ENCODE results near the gene DNM3.

DNM3 gene

DNA sequence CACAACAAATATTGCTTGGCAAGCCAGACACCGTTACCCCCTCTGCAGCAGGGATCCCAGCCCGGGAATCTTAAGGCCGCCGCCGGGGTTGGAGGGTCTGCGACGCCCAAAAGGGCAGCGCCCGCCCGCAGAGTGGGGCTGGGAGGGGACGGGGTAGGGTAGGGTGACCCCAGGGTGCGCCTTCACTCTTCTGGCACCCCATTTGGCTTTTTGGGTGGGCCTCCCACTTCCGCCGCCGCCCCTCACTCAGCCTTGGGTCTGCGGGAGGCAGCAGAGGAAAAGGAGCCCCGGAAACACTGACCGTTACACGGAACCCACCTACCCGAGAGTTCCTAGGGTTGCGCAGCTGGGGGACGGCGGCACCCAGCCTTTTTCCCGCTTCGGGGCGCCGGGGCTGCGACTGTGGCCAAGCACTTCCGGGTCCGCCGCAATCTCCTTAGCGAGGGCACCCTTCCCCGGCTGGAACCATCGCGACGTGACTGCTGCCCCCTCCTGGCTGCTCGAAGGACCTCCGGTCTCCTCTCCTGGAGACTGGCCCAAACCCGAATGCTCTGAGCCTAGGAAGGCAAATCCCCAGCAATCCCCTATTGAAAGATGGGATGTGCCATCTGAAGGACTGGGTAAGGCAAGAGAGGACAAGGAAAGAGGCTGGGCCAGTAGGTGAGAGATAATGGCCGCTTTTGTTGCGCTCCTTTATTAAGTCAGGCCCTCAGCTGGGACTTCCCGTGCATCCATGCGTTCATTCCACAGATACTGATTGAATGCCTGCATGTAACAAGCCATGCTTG lies 602.6 kb downstream of the DNM3 start, which contains the start of gene PIGC:
Gene PIGC (minus strand): TSS at position 404 of the 788 bp plus-strand sequence. CDS start 1,447 bp downstream, outside the sequence.
- TF ChIP-seq, protein P1, sequence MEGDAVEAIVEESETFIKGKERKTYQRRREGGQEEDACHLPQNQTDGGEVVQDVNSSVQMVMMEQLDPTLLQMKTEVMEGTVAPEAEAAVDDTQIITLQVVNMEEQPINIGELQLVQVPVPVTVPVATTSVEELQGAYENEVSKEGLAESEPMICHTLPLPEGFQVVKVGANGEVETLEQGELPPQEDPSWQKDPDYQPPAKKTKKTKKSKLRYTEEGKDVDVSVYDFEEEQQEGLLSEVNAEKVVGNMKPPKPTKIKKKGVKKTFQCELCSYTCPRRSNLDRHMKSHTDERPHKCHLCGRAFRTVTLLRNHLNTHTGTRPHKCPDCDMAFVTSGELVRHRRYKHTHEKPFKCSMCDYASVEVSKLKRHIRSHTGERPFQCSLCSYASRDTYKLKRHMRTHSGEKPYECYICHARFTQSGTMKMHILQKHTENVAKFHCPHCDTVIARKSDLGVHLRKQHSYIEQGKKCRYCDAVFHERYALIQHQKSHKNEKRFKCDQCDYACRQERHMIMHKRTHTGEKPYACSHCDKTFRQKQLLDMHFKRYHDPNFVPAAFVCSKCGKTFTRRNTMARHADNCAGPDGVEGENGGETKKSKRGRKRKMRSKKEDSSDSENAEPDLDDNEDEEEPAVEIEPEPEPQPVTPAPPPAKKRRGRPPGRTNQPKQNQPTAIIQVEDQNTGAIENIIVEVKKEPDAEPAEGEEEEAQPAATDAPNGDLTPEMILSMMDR (IDR thresholded peaks at IDR 0.05; ENCODE audit: insufficient read depth, low read depth, low read length, missing control alignments): peak; percentile 89
- DNase-seq (ENCODE audit: low read depth): peak; percentile 87
- H3K4me3 ChIP-seq (ENCODE audit: low read length): peak within 1 kb of the TSS; percentile 85

DNA sequence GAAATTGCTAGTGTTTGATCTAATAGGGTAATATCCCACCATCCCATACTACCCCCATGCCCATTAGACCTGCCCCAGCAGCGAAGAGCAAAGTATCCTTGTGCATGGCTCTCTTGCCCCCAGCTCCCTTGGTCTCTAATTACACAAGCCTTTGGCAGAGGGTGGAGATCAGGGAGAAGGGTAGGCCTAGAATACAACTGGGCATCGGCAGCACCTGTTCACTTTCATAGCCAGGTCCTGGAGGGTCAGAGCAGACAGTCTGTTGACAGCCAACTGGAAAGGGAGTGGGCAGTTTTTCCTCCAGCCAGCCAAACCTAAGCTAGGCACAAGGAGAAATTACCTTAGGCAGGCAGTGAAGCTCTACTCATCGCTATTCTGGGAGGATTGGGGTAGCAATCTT lies 605.2 kb downstream of the DNM3 start:
- TF ChIP-seq, protein P1 (IDR thresholded peaks at IDR 0.05; ENCODE audit: insufficient read depth, low read depth, low read length, missing control alignments): no peak
- no peak overlapping the region for H3K4me3 ChIP-seq (ENCODE audit: low read length)
- no peak for DNase-seq (ENCODE audit: low read depth)

DNA sequence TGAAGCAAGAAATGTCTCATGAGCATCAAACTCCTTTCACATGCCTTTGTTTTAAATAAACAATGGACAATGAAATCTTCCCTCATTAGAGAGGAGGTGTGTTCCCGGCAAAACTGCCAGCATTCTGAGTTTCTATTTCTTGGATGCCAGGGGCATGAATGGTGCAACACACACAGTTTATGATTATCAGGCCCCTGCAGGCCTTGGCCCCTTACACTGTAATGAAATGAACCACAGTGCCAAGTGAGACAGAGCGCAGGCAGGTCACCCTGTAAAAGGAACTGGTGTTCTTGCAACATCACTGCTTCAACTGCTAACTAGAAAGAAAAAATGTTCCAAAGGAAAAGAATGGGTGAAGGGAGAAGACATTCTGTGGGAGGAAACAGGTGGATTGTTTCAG lies 606.3 kb downstream of the DNM3 start:
- peak; percentile 70 for DNase-seq (ENCODE audit: low read depth)
- TF ChIP-seq, protein P1 (IDR thresholded peaks at IDR 0.05; ENCODE audit: insufficient read depth, low read depth, low read length, missing control alignments): no peak

DNA sequence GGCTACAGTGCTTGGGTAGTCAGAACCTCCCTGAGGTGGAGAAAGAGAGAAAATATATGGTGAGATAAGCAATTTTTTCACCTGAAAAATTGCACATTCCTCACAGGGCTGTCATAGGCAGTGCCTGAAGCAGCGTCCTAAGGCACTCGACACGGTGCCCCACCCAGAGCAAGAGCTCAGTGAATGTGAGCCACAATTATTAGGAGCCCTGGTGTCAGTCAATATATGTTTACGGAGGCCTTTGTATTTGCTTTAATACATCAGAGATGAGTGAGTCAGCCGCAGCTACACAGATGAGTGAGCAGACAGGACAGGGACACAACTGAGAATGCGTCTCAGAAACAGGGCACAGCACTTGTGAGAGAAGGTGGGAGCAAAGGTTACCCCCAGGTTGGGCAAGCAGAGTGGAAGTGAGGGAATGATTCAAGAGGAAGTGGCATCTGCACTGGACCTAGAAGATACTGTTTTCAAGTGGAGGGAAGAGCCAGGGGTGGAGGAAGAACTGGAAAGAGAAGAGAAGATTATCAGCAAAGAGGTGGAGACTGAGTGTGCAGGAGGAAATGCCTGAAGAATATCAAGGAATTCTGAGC lies 607.8 kb downstream of the DNM3 start:
- peak; percentile 79 for DNase-seq (ENCODE audit: low read depth)
- TF ChIP-seq, protein P1 (IDR thresholded peaks at IDR 0.05; ENCODE audit: insufficient read depth, low read depth, low read length, missing control alignments): no peak
- H3K4me3 ChIP-seq (ENCODE audit: low read length): no peak overlapping the region

More for the DNA sequence above, 606.3 kb downstream of the DNM3 start:
- H3K4me3 ChIP-seq (ENCODE audit: low read length): no peak overlapping the region

DNA sequence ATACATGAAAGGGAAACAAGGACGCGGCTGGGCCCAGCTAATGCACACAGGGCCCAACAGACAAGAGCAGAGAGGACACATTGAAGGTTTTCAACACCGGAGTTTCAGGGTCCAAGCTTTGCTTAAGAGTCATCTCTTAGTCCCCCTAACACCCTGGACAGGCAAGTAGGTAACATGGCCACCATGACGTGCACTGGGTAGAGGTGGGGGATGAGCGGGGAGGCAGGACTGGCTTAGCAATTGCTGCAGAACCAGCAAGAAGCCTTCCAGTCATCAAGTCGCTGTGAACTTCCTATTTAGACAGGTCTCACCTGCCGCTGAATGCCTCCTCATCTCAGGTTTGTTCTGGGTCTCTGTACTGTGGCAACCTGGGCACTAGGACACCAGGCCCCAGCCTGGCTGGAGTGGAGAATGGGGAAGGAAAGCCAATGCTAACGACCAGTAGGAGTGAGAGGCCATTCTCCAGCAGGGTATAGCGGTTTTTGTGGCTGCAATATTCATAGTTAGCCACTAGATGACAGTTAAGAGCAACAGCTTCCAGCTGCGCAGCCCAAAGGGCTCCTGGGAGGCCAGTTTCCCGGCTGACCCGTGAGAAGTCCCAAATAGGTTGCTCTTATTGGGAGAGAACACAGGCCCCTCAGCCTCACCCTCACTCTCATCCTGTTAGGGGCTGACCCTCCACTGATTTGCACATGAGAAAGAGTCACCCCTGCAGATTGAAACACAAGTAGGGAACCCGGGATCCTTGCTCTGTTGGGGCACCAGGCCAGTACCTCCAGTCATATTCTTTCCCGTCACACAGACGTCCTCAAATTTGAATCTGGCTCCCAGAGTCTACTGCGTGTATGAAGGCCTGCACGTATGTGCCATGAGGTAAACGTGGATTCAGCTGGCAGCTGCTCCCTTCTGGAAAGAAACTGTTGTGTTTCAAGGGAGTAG lies 608.6 kb downstream of the DNM3 start:
- peak; percentile 63 for DNase-seq (ENCODE audit: low read depth)
- H3K4me3 ChIP-seq (ENCODE audit: low read length): no peak overlapping the region
- TF ChIP-seq, protein P1 (IDR thresholded peaks at IDR 0.05; ENCODE audit: insufficient read depth, low read depth, low read length, missing control alignments): peak; percentile 92

DNA sequence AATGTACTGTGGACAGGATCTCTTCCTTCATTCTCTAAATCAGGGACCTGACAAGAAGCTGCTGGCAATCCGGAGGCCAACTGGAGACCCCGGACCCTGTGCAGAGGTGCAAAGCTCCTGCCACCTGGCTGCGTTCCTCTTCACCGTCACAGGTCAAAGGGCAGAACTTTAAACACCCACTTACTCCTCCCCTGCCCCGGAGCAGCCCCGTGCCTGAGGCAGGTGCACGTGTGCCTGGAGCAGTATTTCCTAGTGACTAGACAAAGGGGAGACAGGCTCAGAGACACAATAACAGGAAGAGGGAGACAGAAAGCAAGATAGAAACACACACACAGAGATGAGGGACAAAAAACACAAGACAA lies 609.2 kb downstream of the DNM3 start:
- H3K4me3 ChIP-seq (ENCODE audit: low read length): no peak overlapping the region
- no peak for DNase-seq (ENCODE audit: low read depth)
- TF ChIP-seq, protein P1 (IDR thresholded peaks at IDR 0.05; ENCODE audit: insufficient read depth, low read depth, low read length, missing control alignments): no peak

Measured in epithelial cell of esophagus (primary cell).